DOHH2 (cell line): Measurements from ENCODE around the gene PYURF.
A peak's percentile ranks its signal among the peaks of the same experiment; 100 is the strongest.

ENCODE experiments used
- H3F3A ChIP-seq: fragments of 200-600 bp; sonication (generic), shearing (Covaris generic); 2 replicates; pipeline ENCODE4 v1.6.0; 2016; ENCODE audit warnings: antibody characterized with exemption, mild to moderate bottlenecking; ENCODE audit not compliant: control insufficient read depth, insufficient read depth
- H3K27ac ChIP-seq: fragments of 200-600 bp; sonication (generic); 2 replicates; pipeline ENCODE4 v1.5.1; 2014; ENCODE audit warnings: low read depth, mild to moderate bottlenecking, low read length, moderate library complexity
- H3K27me3 ChIP-seq: fragments of 200-600 bp; sonication (generic); 2 replicates; pipeline ENCODE4 v1.6.1; 2014; ENCODE audit warnings: mild to moderate bottlenecking, low read length, mixed read lengths; ENCODE audit not compliant: control insufficient read depth
- H3K36me3 ChIP-seq: fragments of 200-600 bp; sonication (generic); 2 replicates; pipeline ENCODE4 v1.6.1; 2014; ENCODE audit warnings: mild to moderate bottlenecking, low read length, moderate library complexity, mixed read lengths; ENCODE audit not compliant: control insufficient read depth
- H3K4me1 ChIP-seq: fragments of 200-600 bp; sonication (generic); 2 replicates; pipeline ENCODE4 v1.6.1; 2014; ENCODE audit warnings: mild to moderate bottlenecking, low read length, mixed read lengths; ENCODE audit not compliant: control insufficient read depth
- H3K4me2 ChIP-seq: fragments of 200-600 bp; sonication (generic); 2 replicates; pipeline ENCODE4 v1.6.0; 2014; ENCODE audit warnings: mild to moderate bottlenecking, low read length, moderate library complexity
- H3K4me3 ChIP-seq: fragments of 200-600 bp; sonication (generic); 2 replicates; pipeline ENCODE4 v1.5.1; 2014; ENCODE audit warnings: mild to moderate bottlenecking, low read length, mixed read lengths
- H3K79me2 ChIP-seq: fragments of 200-600 bp; sonication (generic); 2 replicates; pipeline ENCODE4 v1.6.1; 2014; ENCODE audit warnings: mild to moderate bottlenecking, low read length, mixed read lengths; ENCODE audit not compliant: control insufficient read depth
- H3K9me2 ChIP-seq: fragments of 200-600 bp; sonication (generic); replicated peaks from 2 replicates; pipeline ENCODE4 v1.6.1; 2014; ENCODE audit warnings: mild to moderate bottlenecking, low read length, mixed read lengths; ENCODE audit not compliant: control insufficient read depth
- H3K9me3 ChIP-seq: fragments of 200-600 bp; sonication (generic); 2 replicates; pipeline ENCODE4 v1.6.1; 2014; ENCODE audit warnings: antibody characterized with exemption, low read length, mixed read lengths; ENCODE audit not compliant: control insufficient read depth, insufficient read depth
- H4K20me1 ChIP-seq: fragments of 200-600 bp; sonication (generic); 2 replicates; pipeline ENCODE4 v1.6.0; 2014; ENCODE audit warnings: low read depth, mild to moderate bottlenecking, antibody characterized with exemption, low read length, moderate library complexity; ENCODE audit not compliant: control insufficient read depth, insufficient read depth
- EZH2phosphoT487 ChIP-seq: fragments of 200-600 bp; sonication (generic); IDR thresholded peaks from 2 replicates; pipeline ENCODE4 v1.6.1; 2017; ENCODE audit warnings: borderline replicate concordance, mild to moderate bottlenecking, antibody characterized with exemption, low read length, moderate library complexity, mixed read lengths
- TF ChIP-seq, protein P1 (sequence below): fragments of 200-600 bp; sonication (generic); IDR thresholded peaks from one replicate; pipeline ENCODE4 v1.5.1; 2014; ENCODE audit warnings: antibody characterized with exemption, mild to moderate bottlenecking, low read depth, low read length; ENCODE audit not compliant: poor library complexity, severe bottlenecking

Gene PYURF

DNA sequence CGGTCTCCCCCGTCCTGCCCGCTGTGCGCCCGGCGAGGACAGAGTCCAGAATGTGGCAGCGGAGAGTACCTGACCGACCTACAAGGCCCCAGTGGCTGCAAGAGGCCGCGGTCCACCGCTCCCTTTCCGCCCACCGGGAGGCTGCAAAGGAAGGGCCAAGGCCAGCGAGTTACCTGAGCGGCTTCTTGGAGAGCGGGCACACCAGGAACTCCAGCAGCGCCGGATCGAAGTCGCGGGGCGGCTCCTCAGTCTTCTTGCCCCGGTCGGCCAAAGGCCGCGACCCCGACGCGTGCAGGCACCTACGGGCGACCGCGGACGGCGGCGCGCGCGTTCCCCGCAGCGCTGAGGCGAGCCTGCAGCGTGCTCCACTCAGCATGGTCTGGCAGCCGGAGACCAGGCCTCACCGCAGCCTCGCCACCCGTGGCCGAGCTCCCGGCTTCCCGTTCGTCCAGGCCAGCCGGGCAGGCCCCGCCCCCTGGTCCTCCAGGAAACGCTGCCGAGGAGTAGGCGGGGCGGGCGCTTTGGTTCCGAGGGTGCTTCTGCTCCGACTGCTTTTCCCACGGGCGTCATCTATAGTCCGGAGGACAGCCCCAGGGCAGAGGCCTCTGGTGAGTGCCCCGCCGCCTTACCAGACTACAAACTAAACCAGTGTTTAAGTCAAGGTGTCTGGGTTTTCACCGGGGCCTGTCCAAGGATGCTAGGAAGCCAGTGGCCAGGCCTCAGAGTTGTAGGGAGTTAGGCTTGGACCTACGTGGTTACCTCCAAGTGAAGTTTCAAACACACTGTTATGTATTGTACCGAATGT lies at the start of gene PYURF:
TSS of gene PYURF (minus strand) at position 452 of the 805 bp plus-strand sequence. CDS start at position 376, 76 bp downstream.
- H4K20me1 ChIP-seq = no peaks in the 10 kb centered on the region

GRCh38 chr4:88570001-88570400 lies 46.4 kb upstream of the PYURF start:
- Histone ChIP-seq H3K36me3 (no peaks in the 10 kb centered on the region), H3K27me3 (no peaks in the 10 kb centered on the region; the same call in 1 of the 2 replicates), H4K20me1 (no peaks in the 10 kb centered on the region), H3F3A (no peaks in the 10 kb centered on the region), H3K79me2 (no peaks in the 10 kb centered on the region), H3K4me1 (peaks cover 13% of the 10 kb centered on the region), H3K9me2 (no peaks in the 10 kb centered on the region), H3K27ac (no peak overlapping the region), H3K9me3 (no peaks in the 10 kb centered on the region), H3K4me3 (no peak overlapping the region), H3K4me2 (no peak overlapping the region)
- TF ChIP-seq EZH2phosphoT487 = no peak

More for the DNA sequence above, at the start of gene PYURF:
- Histone ChIP-seq H3K27ac (no peak within 1 kb of the TSS), H3K4me1 (peaks cover 16% of the 10 kb centered on the region), H3K27me3 (no peaks in the 10 kb centered on the region), H3K4me2 (peak within 1 kb of the TSS; percentile 72), H3K36me3 (peaks cover 19% of the 10 kb centered on the region), H3K4me3 (peak within 1 kb of the TSS; percentile 81), H3K79me2 (peaks cover 17% of the 10 kb centered on the region), H3K9me2 (no peaks in the 10 kb centered on the region), H3K9me3 (no peaks in the 10 kb centered on the region), H3F3A (peaks cover 8% of the 10 kb centered on the region; the same call in 1 of the 2 replicates)
- TF ChIP-seq, protein P1, sequence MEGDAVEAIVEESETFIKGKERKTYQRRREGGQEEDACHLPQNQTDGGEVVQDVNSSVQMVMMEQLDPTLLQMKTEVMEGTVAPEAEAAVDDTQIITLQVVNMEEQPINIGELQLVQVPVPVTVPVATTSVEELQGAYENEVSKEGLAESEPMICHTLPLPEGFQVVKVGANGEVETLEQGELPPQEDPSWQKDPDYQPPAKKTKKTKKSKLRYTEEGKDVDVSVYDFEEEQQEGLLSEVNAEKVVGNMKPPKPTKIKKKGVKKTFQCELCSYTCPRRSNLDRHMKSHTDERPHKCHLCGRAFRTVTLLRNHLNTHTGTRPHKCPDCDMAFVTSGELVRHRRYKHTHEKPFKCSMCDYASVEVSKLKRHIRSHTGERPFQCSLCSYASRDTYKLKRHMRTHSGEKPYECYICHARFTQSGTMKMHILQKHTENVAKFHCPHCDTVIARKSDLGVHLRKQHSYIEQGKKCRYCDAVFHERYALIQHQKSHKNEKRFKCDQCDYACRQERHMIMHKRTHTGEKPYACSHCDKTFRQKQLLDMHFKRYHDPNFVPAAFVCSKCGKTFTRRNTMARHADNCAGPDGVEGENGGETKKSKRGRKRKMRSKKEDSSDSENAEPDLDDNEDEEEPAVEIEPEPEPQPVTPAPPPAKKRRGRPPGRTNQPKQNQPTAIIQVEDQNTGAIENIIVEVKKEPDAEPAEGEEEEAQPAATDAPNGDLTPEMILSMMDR = no peak
- no peak for TF ChIP-seq EZH2phosphoT487

- Histone ChIP-seq H3K27ac (no peak overlapping the region), H3K36me3 (no peaks in the 10 kb centered on the region)
These were observed 44.0 kb upstream of the PYURF start for GRCh38 chr4:88567591-88567990.

More at GRCh38 chr4:88567591-88567990, 44.0 kb upstream of the PYURF start:
- Histone ChIP-seq H3K4me1 (peaks cover 13% of the 10 kb centered on the region), H3F3A (no peaks in the 10 kb centered on the region), H3K9me3 (no peaks in the 10 kb centered on the region), H3K9me2 (no peaks in the 10 kb centered on the region), H3K27me3 (no peaks in the 10 kb centered on the region), H3K79me2 (no peaks in the 10 kb centered on the region), H3K4me2 (no peak overlapping the region), H3K4me3 (no peak overlapping the region), H4K20me1 (no peaks in the 10 kb centered on the region)
- TF ChIP-seq, protein P1 = no peak
- no peak for TF ChIP-seq EZH2phosphoT487
